ENCODE measurements around the gene MYB.

The MYB gene

GRCh38 chr6:135236319-135236718 lies 55.2 kb downstream of the MYB start:
- H3K4me2 ChIP-seq (ENCODE audit: low read depth, low read length): no peak overlapping the region
- no peaks in the 10 kb centered on the region for H3K9me3 ChIP-seq (replicated peaks; ENCODE audit: insufficient read depth, low read length)
- TF ChIP-seq CTCF (IDR thresholded peaks at IDR 0.05; ENCODE audit: low read length): no peak
- no peak for TF ChIP-seq EZH2phosphoT487 (IDR thresholded peaks at IDR 0.05; ENCODE audit: low read length)
- no peak for TF ChIP-seq EZH2 (optimal IDR thresholded peaks at IDR 0.05; ENCODE audit: low read depth, low read length)
- no peaks in the 10 kb centered on the region for H3K36me3 ChIP-seq (replicated peaks; ENCODE audit: insufficient read depth, low read length)
- no peaks in the 10 kb centered on the region for H3K27me3 ChIP-seq (replicated peaks; ENCODE audit: insufficient read depth, low read length)
- H4K20me1 ChIP-seq (ENCODE audit: insufficient read depth, low read length): no peaks in the 10 kb centered on the region
- no peak for DNase-seq
- H3F3A ChIP-seq (ENCODE audit: insufficient read depth, low read length): peaks cover 23% of the 10 kb centered on the region
- no peak overlapping the region for H3K27ac ChIP-seq (ENCODE audit: low read length)
- H3K4me3 ChIP-seq (ENCODE audit: low read length): no peak overlapping the region
- H2AFZ ChIP-seq (ENCODE audit: low read length): no peak overlapping the region
- H3K9me2 ChIP-seq (replicated peaks; ENCODE audit: insufficient read depth, low read length): no peaks in the 10 kb centered on the region
- H3K9ac ChIP-seq (ENCODE audit: low read length): no peak overlapping the region
- no peaks in the 10 kb centered on the region for H3K79me2 ChIP-seq (ENCODE audit: low read length)
- H3K4me1 ChIP-seq (ENCODE audit: low read length): peaks cover 28% of the 10 kb centered on the region

DNA sequence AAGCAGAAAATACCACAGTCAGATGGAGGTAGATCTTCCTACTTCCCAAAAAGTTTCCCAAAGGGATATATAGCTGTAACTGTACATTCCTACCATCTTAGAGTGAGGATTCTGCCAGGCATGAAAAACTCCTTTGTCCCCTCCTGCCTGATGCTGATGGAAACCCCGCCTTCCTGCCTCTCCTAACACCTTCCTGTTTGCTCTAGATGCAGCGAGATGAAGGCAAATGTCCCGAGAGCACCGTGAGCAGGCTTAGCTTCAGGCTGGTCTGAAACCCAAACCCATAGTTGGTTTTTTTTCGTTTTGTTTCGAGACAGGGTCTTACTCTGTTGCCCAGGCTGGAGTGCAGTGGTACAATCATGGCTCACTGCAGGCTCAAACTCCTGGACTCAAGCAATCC lies 55.6 kb downstream of the MYB start:
- H3K4me1 ChIP-seq (ENCODE audit: low read length): peaks cover 24% of the 10 kb centered on the region
- no peaks in the 10 kb centered on the region for H3K79me2 ChIP-seq (ENCODE audit: low read length)
- DNase-seq: no peak
- H3F3A ChIP-seq (ENCODE audit: insufficient read depth, low read length): peaks cover 20% of the 10 kb centered on the region
- H3K9me2 ChIP-seq (replicated peaks; ENCODE audit: insufficient read depth, low read length): no peaks in the 10 kb centered on the region
- no peaks in the 10 kb centered on the region for H3K27me3 ChIP-seq (replicated peaks; ENCODE audit: insufficient read depth, low read length)
- no peak for TF ChIP-seq EZH2phosphoT487 (IDR thresholded peaks at IDR 0.05; ENCODE audit: low read length)
- TF ChIP-seq EZH2 (optimal IDR thresholded peaks at IDR 0.05; ENCODE audit: low read depth, low read length): no peak
- TF ChIP-seq CTCF (IDR thresholded peaks at IDR 0.05; ENCODE audit: low read length): no peak
- no peaks in the 10 kb centered on the region for H4K20me1 ChIP-seq (ENCODE audit: insufficient read depth, low read length)
- H3K27ac ChIP-seq (ENCODE audit: low read length): no peak overlapping the region
- no peak overlapping the region for H2AFZ ChIP-seq (ENCODE audit: low read length)
- no peak overlapping the region for H3K9ac ChIP-seq (ENCODE audit: low read length)
- H3K9me3 ChIP-seq (replicated peaks; ENCODE audit: insufficient read depth, low read length): no peaks in the 10 kb centered on the region
- no peaks in the 10 kb centered on the region for H3K36me3 ChIP-seq (replicated peaks; ENCODE audit: insufficient read depth, low read length)
- H3K4me3 ChIP-seq (ENCODE audit: low read length): no peak overlapping the region
- no peak overlapping the region for H3K4me2 ChIP-seq (ENCODE audit: low read depth, low read length)

DNA sequence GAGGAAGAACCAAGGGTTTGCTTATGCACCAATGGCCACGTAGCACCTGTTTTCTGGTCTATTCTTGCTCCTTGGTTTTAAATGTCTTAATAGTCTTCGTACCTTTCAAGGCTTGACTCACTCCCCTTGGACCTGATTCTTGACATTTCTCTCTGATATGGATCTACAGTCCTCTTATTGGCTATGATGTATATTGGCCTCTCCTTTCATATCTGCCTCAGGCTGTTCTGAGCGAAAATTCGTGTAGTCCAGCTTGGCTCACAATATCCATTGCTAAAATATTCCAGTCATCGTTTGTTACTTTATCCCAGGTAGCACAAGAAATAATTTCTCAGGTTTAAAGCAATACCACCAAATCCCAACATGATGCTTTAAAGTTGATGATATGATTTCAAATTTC lies 59.6 kb downstream of the MYB start:
- H3K27me3 ChIP-seq (replicated peaks; ENCODE audit: insufficient read depth, low read length): no peaks in the 10 kb centered on the region
- H3K9ac ChIP-seq (ENCODE audit: low read length): no peak overlapping the region
- no peaks in the 10 kb centered on the region for H4K20me1 ChIP-seq (ENCODE audit: insufficient read depth, low read length)
- TF ChIP-seq EZH2 (optimal IDR thresholded peaks at IDR 0.05; ENCODE audit: low read depth, low read length) (no peak), EZH2phosphoT487 (IDR thresholded peaks at IDR 0.05; ENCODE audit: low read length) (no peak)
- H2AFZ ChIP-seq (ENCODE audit: low read length): no peak overlapping the region
- no peaks in the 10 kb centered on the region for H3K36me3 ChIP-seq (replicated peaks; ENCODE audit: insufficient read depth, low read length)
- H3F3A ChIP-seq (ENCODE audit: insufficient read depth, low read length): peaks cover 10% of the 10 kb centered on the region
- H3K4me1 ChIP-seq (ENCODE audit: low read length): peaks cover 12% of the 10 kb centered on the region
- H3K9me3 ChIP-seq (replicated peaks; ENCODE audit: insufficient read depth, low read length): no peaks in the 10 kb centered on the region
- no peak overlapping the region for H3K27ac ChIP-seq (ENCODE audit: low read length)
- H3K4me2 ChIP-seq (ENCODE audit: low read depth, low read length): no peak overlapping the region
- no peaks in the 10 kb centered on the region for H3K9me2 ChIP-seq (replicated peaks; ENCODE audit: insufficient read depth, low read length)
- no peaks in the 10 kb centered on the region for H3K79me2 ChIP-seq (ENCODE audit: low read length)
- H3K4me3 ChIP-seq (ENCODE audit: low read length): no peak overlapping the region
- no peak for DNase-seq
